GM21528 (cell line): ENCODE data around the gene TNFRSF8.

Experiments
- ATAC-seq: cut with Tn5 transposase; IDR thresholded peaks from one replicate; pipeline ENCODE4 v1.9.1; 2021; ENCODE audit warnings: mild to moderate bottlenecking, moderate library complexity; ENCODE audit not compliant: unreplicated experiment, low FRiP score

Gene TNFRSF8

GRCh38 chr1:12183095-12183794 is 120.1 kb downstream of the TNFRSF8 start:
- no peak for ATAC-seq

- ATAC-seq, result no peak
These were observed 121.0 kb downstream of the TNFRSF8 start for GRCh38 chr1:12184008-12184681.

DNA sequence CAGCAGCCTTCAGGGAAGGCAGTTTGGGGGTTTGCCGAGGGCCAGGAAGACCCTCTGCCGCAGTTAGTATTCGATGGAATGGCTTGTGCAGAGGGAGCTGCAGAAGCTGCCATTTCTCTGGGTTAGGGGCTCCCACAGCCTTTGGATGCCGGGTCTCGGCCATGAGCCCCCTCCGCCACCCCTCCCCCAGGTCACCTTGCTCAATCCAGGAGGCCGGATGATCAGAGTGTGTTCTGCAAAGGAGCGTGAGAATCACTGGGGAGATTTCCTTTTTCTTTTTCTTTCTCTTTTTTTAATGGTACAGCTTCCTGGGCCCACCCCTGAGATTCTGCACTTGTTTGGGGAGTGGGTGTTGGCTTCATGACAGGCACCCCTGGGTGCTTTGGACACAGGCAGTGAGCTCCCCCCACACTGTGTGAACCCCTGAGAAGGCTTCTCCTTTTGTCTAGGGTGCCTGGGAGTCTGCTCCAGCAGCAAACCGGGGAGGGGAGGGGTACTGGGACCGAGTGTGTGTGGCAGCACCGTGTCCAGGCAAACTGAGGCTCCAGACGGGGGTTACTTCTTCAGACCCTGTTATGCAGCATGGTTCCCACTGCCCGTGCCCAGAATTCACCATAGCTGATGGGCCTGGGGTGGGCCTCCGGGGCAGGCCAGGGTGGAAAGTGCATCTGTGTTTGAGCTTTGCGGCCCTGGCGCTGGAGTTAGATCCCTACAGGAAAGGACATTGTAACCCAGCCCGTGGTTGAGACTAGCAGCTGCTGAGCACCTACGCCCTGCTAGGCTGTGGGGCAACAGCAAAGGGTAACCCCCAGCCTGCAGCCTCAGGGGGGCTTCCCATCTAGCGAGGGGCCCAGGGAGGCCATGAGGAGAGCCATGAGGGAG is 122.2 kb downstream of the TNFRSF8 start:
- no peak for ATAC-seq

GRCh38 chr1:12185918-12186678 is 123.0 kb downstream of the TNFRSF8 start:
- no peak for ATAC-seq

DNA sequence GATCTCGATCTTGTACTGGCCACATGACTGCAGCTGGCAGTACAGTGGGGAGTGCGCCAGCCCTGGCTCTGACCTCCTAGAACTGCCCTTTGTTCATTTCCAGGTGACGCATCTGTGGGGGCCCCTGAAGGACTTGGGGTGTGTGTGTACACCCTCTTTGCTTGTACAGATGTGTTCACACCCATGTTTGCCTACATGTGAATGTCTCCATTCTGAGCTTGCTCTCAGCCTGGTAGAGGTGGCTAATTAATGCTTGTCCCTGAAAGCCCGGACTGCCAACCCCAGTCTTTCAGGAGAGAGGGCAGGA is 123.5 kb downstream of the TNFRSF8 start:
- no peak for ATAC-seq

GRCh38 chr1:12188115-12188514 is 125.0 kb downstream of the TNFRSF8 start:
- ATAC-seq, result no peak

DNA sequence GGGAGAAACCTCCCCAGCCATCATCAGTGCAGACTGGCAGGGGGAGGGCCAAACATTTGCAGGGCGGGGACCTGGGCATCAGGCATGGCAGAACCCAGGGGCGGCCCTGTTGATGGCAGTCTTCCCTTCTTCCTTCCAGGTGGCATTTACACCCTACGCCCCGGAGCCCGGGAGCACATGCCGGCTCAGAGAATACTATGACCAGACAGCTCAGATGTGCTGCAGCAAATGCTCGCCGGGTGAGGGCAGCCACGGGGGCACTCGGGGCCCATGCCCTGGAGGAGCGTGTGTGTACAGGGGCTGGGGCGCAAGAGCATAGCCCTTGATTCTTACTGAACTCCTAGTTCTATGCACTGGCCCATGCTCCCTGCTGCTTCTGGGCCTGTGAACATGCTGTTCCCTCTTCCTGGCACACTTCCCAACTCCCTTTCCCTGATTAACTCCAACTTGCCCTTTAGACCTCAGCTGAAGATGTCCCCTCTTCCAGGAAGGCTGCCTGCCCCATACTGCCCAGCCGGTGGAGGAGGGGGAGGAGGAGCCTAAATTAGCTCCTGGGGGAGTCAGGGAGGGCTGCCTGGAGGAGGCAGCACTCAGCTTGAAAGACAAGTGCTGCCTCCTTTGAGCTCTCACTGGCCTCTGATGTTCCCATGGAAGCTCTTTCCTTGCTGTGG is 125.7 kb downstream of the TNFRSF8 start:
- ATAC-seq, result no peak

- no peak for ATAC-seq
These were observed 126.2 kb downstream of the TNFRSF8 start for GRCh38 chr1:12189328-12189682.

DNA sequence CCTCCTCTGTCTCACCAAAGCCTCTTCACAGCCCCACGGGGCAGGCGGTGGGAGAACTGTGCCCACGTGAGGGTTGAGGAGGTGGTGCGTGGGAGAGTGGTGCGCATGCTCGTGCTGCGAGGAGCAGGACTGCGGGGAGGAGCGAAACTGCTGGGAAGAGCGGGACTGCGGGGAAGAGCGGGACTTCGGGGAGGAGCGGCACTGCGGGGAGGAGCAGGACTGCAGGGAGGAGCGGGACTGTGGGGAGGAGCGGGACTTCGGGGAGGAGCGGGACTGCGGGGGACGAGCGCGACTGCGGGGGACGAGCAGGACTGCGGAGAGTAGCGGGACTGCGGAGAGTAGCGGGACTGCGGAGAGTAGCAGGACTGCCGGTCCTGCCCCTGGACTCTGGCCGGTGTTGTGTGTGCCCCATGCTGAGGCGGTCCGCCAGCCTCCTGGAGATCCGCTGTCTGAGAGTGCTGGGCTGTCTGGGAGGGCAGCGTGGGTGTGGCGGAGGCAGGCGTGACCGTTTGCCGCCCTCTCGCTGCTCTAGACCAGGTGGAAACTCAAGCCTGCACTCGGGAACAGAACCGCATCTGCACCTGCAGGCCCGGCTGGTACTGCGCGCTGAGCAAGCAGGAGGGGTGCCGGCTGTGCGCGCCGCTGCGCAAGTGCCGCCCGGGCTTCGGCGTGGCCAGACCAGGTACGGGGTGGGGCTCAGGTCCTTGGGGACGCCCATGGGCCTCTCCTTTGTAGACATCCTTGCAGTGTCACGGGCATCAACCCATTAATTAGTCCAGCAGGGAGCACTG is 128.3 kb downstream of the TNFRSF8 start:
- ATAC-seq, result no peak
